ENCODE data around the gene DCLRE1C. TPM values are rescaled to one million over a fixed set of nuclear protein-coding genes. Genes with fewer than 3 reads are reported as not detected.
"Not testable (repeated sequence)": the region's sequence is repeated elsewhere in the genome, so short reads cannot be mapped to it uniquely, and the experiment has no call there.

Gene DCLRE1C
- polyA plus RNA-seq, 10 donors = 5.2 to 11.2 (median 8.3) TPM

GRCh38 chr10:14884082-14884481 lies 69.8 kb downstream of the DCLRE1C start:
- DNase-seq = no peak

GRCh38 chr10:14880229-14880628 lies 73.7 kb downstream of the DCLRE1C start:
- no peak for DNase-seq

- DNase-seq = peak in 1 of 3 donors; percentile 10
Measured at GRCh38 chr10:14879928-14880193, 74.0 kb downstream of the DCLRE1C start.

DNA sequence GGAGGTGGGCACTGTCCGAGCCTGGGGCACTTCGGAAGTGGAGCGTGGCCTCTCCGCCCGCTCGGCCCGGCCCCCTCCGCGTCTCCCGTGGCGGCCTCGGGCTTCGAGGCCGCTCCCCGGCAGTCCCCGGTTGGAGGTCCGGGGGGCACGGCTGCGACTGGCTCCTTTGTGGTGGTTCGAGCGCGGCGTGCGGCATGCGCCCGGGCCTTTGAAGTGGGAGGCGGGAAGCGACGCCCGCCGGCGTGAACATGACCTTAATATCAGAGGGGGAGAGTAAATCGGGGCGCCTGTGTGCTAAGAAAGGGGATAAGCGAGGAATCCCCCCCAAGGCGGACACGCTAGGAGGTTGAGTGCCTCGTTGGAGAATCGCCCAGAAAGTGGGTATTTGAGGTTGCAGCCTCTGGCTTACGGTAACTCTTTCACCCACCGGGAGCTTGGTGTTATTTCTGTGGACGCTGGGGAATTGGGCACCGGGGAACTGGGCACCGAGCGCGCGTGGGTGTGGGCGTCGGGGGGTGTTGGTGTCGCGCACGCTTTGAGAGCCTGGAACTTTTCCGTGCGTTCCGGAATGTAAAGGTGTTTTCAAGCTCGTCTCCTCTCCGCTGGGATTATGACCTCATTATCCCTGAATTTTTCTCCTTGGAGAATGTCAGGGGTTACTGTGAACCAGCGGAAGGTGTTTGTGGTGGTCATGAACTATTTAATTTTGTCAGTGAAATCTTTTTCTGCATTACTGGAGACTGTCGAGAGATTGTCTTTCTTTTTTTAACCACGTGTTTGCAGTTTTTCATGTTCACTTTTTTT lies 74.6 kb downstream of the DCLRE1C start:
- DNase-seq = peak in 1 of 3 donors; percentile 38

GRCh38 chr10:14878266-14879123 lies 75.4 kb downstream of the DCLRE1C start, which contains the start of gene SUV39H2:
Gene SUV39H2, plus strand, starts transcription at chr10:14878866. Its CDS starts 23 bp downstream, at chr10:14878889.
- DNase-seq = peak; percentile 97 to 99 (median 98)

DNA sequence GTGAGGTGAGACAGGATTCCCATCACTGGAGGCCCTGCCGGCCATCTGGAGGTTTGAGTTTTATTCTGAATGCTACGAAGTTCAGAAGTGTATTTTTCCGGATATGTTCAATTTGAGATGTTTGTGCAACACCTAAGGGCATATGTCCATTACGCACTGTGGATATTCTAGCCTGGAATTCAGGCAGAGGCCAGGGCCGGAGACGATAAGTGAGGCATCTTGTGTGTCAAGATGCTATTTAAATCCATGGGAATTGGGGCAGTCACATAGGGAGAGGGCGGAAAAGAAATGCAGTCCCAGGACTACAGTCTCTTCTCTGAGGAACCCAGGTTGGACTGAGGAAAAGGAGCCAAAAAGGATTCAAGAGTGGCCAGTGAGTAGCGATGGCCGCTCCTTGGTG lies 77.1 kb downstream of the DCLRE1C start:
- DNase-seq = no peak

DNA sequence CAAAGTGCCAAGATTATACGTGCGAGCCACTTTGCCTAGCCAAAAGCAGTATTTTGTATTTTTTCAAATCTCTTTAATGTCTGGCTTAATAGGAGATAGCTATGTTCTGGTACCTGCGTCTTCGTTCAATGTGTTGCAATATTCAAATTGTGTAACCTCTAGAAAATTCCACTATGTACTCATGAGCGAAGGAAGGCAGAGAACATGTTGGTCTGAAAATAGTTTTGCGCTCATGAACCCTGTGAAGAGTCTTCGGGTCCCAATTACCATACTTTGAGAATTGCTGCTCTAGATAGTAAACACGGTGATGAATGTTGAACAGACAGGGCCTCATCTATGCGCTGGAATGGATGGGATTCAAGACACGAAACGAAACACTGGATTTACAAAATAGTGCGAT lies 78.0 kb downstream of the DCLRE1C start:
- DNase-seq = no peak

DNA sequence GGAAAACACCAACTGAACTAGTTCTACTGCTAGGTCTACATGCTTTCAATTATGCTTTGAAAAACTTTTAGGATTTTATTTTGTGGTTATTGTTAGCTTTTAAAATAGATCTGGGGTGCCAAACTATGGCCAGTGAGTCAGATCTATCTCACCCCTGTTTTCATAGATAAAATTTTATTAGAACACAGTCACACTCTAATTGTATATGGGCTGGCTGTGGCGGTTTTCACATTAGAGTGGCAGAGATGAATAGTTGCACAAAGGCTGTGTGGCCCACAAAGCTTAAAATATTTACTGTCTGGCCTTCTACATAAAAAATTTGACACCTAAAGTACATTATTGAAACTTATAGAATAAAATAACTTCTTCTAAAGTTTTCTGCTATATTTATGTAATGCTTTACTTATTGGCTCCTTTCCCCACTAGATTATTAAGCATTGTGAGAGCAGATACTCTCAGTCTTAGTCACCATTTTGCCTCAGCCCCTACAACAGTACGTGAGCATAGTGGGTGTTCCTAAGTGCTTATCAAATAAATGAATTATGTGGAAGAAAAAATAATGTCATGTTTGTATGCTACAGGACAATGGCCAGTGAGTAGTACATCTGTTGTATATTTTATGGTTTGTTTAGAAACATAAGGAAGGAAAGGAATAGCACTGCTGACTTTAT lies 80.7 kb downstream of the DCLRE1C start:
- peak in 1 of 3 donors; percentile 28 for DNase-seq

- DNase-seq = not testable (repeated sequence)
Measured at GRCh38 chr10:14864871-14865270, 89.0 kb downstream of the DCLRE1C start.

- DNase-seq = not testable (repeated sequence)
Measured at GRCh38 chr10:14864466-14864865, 89.4 kb downstream of the DCLRE1C start.

DNA sequence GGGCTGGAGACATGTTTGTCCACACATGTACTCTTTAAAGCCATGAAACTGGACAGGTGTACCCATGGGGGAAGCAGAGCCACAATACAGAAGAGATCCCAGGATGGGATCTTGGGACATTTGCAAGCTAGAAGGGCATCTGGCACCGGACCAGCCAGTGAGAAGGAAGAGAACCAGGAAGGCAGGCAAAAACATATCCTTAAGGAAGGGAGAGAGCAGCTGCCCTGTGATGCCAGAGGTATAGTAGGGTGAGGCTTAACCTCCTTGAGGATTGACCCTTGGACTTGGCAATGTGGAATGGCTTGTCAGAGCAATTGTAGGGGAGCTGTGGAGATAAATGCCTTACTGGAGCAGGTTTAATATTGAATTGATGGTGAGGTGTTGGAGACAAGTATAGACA lies 93.1 kb downstream of the DCLRE1C start:
- DNase-seq = no peak

GRCh38 chr10:14859775-14860174 lies 94.1 kb downstream of the DCLRE1C start:
- no peak for DNase-seq

DNA sequence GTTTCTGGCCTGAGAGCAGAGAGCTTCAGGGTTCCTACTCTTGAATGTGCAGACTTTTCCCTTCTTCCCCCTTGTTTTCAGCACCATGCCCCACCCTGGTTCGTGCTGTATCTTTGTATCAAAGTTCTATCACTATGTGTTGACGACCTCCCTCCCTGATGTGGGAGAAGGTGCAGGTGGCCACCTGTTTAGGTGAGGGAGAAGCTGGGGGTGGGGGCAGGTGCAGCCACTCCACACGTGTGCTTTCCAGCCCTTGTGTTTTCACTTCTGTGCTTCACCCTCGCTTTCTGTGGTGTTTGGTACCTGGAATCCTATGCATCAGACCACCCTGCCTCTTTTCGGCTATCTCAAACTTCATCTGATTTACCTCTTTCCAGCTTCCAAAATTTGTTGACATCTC lies 94.9 kb downstream of the DCLRE1C start:
- no peak for DNase-seq

- no peak for DNase-seq
Measured at GRCh38 chr10:14858338-14858960, 95.4 kb downstream of the DCLRE1C start.

DNA sequence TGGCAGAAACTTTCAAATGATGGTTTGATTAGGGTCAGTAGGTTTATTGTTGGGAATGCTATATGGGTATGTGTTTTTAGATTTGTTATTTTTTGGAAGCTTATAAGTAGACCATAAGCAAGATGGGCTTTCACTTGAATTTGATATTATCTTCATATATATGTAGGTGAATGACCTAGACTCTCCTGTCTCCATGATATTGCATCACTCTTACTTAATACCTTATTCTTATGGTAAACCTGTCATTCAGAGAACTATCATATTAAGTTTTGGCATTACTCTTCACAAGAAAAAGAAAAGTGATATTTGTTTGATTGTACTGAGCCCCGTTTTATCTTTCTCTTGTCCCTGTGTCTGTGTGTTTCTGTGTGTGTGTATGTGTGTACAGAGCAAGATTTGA lies 98.4 kb downstream of the DCLRE1C start:
- DNase-seq = no peak

DNA sequence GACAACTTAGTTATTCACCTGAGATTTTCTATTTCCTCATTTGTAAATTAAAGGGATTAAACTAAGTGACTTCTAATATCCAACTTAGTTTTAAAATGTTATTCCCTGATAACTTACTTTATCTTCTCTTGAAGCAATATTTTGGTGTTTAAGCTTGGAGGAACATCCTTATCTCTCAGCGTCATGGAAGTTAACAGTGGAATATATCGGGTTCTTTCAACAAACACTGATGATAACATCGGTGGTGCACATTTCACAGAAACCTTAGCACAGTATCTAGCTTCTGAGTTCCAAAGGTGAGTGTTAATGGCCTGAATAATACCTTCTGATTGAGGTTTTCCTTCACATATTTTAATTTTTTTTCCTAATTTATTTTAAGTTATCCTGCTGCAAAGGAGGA lies 101.7 kb downstream of the DCLRE1C start:
- no peak for DNase-seq

Other genes with a start within 250 kb of the DCLRE1C start
- gene FAM107B, start 179.2 kb downstream of the DCLRE1C start, polyA plus RNA-seq (ENCODE audit: insufficient read length in 10 of 10) = 10 to 100 TPM; 17.8 to 30.9 (median 23.3) TPM
- gene CDNF, start 116.1 kb downstream of the DCLRE1C start, polyA plus RNA-seq (ENCODE audit: insufficient read length in 10 of 10) = 1 to 10 TPM; 1.4 to 5.1 (median 3.4) TPM
- gene HSPA14, start 115.8 kb downstream of the DCLRE1C start, polyA plus RNA-seq (ENCODE audit: insufficient read length in 10 of 10) = 10 to 100 TPM; 11.3 to 19.2 (median 15.0) TPM
- gene MSANTD7, start 115.8 kb downstream of the DCLRE1C start, polyA plus RNA-seq (ENCODE audit: insufficient read length in 10 of 10) = 10 to 100 TPM in 9 of 10 donors, 1 to 10 TPM in 1; 8.6 to 13.4 (median 11.1) TPM
- gene SUV39H2, start 75.2 kb downstream of the DCLRE1C start, polyA plus RNA-seq (ENCODE audit: insufficient read length in 10 of 10) = 10 to 100 TPM in 9 of 10 donors, 1 to 10 TPM in 1; 10.0 to 17.7 (median 13.1) TPM
- 1 to 10 TPM in 1 of 10 donors, under 1 TPM in 7, not detected in 2; 0.29 to 2.1 (median 0.56) TPM for gene MEIG1, start 5.3 kb upstream of the DCLRE1C start, polyA plus RNA-seq (ENCODE audit: insufficient read length in 10 of 10)
- gene OLAH, start 89.8 kb upstream of the DCLRE1C start, polyA plus RNA-seq (ENCODE audit: insufficient read length in 10 of 10) = under 1 TPM in 3 of 10 donors, not detected in 7; 0.12 to 0.21 (median 0.16) TPM
- gene ACBD7, start 134.7 kb upstream of the DCLRE1C start, polyA plus RNA-seq (ENCODE audit: insufficient read length in 10 of 10) = 1 to 10 TPM in 7 of 10 donors, under 1 TPM in 3; 0.77 to 2.5 (median 1.2) TPM
- gene RPP38, start 143.3 kb upstream of the DCLRE1C start, polyA plus RNA-seq (ENCODE audit: insufficient read length in 10 of 10) = 10 to 100 TPM; 11.1 to 16.3 (median 13.1) TPM
- 10 to 100 TPM; 14.0 to 20.9 (median 17.6) TPM for gene NMT2, start 214.6 kb upstream of the DCLRE1C start, polyA plus RNA-seq (ENCODE audit: insufficient read length in 10 of 10)